HepG2 (cell line): ENCODE measurements around the gene ZIM2.

ENCODE experiments used
- NR2C2 ChIP-seq: sonication (generic); formaldehyde crosslinking; IDR thresholded peaks from 2 replicates; pipeline ENCODE4 v1.4.0; 2020; ENCODE audit warnings: missing genetic modification reagents, mild to moderate bottlenecking, moderate library complexity, borderline replicate concordance
- PTBP1 ChIP-seq: fragments of 200-400 bp; formaldehyde crosslinking; IDR thresholded peaks from 2 replicates; pipeline ENCODE4 v1.6.1; 2018; ENCODE audit warnings: low read length, low read depth; ENCODE audit not compliant: poor library complexity, severe bottlenecking
- TF ChIP-seq, protein P1 (sequence below): sonication (generic); formaldehyde crosslinking; IDR thresholded peaks from 2 replicates; pipeline ENCODE4 v1.9.0; 2021; ENCODE audit warnings: mild to moderate bottlenecking, missing genetic modification reagents
- TF ChIP-seq, protein P2 (sequence below): sonication (generic); formaldehyde crosslinking; conservative IDR thresholded peaks from 2 replicates; pipeline ENCODE4 v1.4.0; 2020; ENCODE audit warnings: missing genetic modification reagents

DNA sequence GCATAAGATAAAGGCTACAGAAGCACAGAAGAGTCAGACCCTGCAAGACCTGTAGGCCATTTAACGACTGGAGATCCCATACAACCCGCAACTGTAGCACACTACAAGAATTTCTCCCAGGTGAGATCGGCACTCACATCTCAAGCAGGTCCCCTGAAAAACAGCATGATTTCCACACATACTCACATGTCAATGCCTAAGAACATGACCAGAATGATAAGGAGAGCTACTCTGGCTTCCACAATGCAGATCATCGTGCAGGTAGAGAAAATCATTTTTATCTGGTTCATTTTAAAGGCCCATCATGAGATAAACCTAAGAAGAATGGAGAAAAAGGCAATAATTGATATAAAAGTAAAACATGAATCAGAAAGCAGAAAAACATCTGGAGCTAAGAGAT, 17.5 kb upstream of the ZIM2 start:
- TF ChIP-seq NR2C2 (CRISPR knock-in tag), result no peak
- no peak for TF ChIP-seq PTBP1
- TF ChIP-seq, protein P1, sequence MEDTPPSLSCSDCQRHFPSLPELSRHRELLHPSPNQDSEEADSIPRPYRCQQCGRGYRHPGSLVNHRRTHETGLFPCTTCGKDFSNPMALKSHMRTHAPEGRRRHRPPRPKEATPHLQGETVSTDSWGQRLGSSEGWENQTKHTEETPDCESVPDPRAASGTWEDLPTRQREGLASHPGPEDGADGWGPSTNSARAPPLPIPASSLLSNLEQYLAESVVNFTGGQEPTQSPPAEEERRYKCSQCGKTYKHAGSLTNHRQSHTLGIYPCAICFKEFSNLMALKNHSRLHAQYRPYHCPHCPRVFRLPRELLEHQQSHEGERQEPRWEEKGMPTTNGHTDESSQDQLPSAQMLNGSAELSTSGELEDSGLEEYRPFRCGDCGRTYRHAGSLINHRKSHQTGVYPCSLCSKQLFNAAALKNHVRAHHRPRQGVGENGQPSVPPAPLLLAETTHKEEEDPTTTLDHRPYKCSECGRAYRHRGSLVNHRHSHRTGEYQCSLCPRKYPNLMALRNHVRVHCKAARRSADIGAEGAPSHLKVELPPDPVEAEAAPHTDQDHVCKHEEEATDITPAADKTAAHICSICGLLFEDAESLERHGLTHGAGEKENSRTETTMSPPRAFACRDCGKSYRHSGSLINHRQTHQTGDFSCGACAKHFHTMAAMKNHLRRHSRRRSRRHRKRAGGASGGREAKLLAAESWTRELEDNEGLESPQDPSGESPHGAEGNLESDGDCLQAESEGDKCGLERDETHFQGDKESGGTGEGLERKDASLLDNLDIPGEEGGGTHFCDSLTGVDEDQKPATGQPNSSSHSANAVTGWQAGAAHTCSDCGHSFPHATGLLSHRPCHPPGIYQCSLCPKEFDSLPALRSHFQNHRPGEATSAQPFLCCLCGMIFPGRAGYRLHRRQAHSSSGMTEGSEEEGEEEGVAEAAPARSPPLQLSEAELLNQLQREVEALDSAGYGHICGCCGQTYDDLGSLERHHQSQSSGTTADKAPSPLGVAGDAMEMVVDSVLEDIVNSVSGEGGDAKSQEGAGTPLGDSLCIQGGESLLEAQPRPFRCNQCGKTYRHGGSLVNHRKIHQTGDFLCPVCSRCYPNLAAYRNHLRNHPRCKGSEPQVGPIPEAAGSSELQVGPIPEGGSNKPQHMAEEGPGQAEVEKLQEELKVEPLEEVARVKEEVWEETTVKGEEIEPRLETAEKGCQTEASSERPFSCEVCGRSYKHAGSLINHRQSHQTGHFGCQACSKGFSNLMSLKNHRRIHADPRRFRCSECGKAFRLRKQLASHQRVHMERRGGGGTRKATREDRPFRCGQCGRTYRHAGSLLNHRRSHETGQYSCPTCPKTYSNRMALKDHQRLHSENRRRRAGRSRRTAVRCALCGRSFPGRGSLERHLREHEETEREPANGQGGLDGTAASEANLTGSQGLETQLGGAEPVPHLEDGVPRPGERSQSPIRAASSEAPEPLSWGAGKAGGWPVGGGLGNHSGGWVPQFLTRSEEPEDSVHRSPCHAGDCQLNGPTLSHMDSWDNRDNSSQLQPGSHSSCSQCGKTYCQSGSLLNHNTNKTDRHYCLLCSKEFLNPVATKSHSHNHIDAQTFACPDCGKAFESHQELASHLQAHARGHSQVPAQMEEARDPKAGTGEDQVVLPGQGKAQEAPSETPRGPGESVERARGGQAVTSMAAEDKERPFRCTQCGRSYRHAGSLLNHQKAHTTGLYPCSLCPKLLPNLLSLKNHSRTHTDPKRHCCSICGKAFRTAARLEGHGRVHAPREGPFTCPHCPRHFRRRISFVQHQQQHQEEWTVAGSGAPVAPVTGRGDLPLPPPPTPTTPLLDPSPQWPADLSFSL (CRISPR knock-in tag), result no peak
- TF ChIP-seq, protein P2, sequence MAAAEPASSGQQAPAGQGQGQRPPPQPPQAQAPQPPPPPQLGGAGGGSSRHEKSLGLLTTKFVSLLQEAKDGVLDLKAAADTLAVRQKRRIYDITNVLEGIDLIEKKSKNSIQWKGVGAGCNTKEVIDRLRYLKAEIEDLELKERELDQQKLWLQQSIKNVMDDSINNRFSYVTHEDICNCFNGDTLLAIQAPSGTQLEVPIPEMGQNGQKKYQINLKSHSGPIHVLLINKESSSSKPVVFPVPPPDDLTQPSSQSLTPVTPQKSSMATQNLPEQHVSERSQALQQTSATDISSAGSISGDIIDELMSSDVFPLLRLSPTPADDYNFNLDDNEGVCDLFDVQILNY (CRISPR knock-in tag), result no peak
